GM19239 (cell line): ENCODE results near the gene TP53TG3.
"Not testable (repeated sequence)": the region's sequence is repeated elsewhere in the genome, so short reads cannot be mapped to it uniquely, and the experiment has no call there.

Experiments used
- DNase-seq: peaks from one replicate; pipeline ENCODE4 v3.0.0; 2011; ENCODE audit warnings: low spot score; ENCODE audit not compliant: insufficient read length
- FAIRE-seq: peaks from 2 replicates; lab custom pipeline; 2011; peaks lifted over from hg19 to GRCh38; lab: Jason Lieb, UNC

TP53TG3 gene, protein sequence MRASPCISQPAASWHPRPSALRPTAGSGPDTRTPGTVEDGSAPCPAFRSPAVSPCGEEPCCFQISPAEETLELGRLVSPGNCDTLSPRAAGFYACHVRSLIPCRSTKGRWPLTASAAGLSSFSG

DNA sequence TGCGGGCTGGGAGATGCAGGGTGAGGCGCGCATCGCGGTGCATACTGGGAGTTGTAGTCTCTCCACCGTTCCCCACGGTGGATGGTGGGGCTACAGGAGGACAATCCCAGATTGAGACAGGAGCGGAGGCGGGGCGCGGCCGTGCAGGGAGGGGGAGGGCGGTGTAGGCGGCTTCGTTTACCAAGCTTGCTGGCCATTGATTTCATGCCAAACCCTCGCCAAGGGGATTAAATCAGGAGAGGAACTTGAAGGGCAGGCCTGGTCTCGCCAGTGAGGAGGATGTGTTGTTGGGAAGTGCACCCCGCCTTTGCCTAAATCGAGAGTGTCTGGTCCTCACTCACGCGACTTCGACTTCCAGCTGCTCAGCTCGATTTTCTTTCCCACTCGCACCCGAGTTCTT is at the start of gene TP53TG3:
Gene TP53TG3 (minus strand): TSS at position 101 of the 400 bp plus-strand sequence. CDS start 68 bp downstream, at position 33.
- not testable (repeated sequence) for FAIRE-seq

DNA sequence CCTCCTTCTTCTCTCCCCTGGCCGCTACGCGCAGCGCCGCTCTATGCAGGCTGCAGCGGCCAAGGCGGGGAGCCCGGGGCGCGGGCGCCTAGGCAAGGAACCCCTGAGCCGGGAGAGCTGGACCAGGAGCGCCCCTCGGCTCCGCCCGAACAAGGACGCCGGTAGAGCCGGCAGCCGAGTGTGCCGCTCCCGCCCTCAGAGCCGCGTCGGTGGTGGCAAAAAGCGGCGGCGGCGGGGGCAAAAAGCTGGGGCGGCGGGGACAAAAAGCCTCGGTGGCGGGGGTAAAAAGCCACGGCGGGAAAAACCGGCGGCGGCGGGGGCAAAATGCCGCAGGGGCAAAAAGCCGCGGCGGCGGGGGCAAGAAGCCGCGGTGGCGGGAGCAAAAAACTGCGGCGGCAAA is 25.1 kb downstream of the TP53TG3 start:
- FAIRE-seq, DNase-seq: not testable (repeated sequence)

More for the DNA sequence above, at the start of gene TP53TG3:
- not testable (repeated sequence) for DNase-seq

DNA sequence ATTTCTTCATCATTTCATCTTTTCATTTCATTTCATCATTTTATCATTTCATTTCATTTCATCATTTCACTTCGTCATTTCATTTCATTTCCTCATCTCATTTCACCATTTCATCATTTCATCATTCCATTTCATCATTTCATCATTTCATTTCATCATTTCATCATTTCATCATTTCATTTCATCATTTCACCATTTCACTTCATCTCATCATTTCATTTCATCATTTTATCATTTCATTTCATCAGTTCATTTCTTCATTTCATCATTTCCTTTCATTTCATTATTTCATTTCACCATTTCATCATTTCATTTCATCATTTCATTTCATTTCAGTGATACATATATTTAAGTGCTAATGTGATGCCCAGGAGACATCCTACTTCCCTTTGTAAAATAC is 28.4 kb downstream of the TP53TG3 start:
- not testable (repeated sequence) for FAIRE-seq, DNase-seq

DNA sequence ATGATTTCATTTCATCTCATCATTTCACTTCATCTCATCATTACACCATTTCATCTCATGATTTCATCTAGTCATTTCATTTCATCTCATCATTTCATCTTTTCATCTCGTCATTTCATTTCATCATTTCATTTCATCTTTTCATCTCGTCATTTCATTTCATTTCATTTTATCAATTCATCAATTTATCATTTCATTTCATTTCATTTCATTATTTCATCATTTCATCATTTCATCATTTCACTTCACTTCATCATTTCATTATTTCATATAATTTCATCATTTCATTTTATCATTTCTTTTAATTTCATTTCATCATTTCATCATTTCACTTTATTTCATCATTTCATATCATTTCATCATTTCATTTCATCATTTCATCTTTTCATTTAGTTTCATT is 29.2 kb downstream of the TP53TG3 start:
- FAIRE-seq, DNase-seq: not testable (repeated sequence)

DNA sequence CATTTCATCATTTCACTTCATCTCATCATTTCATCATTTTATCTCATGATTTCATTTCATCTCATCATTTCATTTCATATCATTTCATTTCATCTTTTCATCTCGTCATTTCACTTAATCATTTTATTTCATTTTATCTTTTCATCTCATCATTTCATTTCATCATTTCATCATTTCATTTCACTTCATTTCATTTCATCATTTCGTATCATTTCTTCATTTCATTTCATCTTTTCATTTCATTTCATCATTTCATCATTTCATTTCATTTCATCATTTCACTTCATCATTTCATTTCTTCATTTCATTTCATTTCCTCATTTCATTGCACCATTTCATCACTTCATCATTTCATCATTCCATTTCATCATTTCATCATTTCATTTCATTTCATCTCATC is 29.8 kb downstream of the TP53TG3 start:
- DNase-seq, FAIRE-seq: not testable (repeated sequence)

DNA sequence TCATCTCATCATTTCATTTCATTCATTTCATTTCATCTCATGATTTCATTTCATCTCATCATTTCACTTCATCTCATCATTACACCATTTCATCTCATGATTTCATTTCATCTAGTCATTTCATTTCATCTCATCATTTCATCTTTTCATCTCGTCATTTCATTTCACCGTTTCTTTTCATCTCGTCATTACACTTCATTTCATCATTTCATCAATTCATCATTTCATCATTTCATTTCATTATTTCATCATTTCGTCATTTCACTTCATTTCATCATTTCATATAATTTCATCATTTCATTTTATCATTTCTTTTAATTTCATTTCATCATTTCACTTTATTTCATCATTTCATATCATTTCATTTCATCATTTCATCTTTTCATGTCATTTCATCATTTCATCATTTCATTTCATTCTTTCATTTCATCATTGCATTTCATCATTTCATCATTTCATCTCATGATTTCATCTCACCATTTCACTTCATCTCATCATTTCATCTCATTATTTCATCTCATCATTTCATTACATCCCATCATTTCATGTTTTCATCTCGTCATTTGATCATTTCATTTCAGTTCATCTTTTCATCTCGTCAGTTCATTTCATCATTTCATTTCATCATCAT is 30.6 kb downstream of the TP53TG3 start:
- not testable (repeated sequence) for DNase-seq, FAIRE-seq

DNA sequence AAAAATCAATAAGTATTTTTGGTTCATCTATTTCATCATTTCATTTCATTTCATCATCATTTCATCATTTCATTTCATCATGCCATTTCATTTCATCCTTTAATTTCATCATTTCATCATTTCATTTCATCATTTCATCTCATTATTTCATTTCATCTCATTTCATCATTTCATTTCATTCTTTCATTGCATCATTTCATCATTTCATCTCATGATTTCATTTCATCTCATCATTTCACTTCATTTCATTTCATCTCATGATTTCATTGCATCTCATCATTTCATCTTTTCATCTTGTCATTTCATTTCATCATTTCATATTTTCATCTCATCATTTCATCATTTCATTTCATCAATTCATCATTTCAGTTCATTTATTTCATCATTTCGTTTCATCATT is 31.2 kb downstream of the TP53TG3 start:
- FAIRE-seq, DNase-seq: not testable (repeated sequence)

DNA sequence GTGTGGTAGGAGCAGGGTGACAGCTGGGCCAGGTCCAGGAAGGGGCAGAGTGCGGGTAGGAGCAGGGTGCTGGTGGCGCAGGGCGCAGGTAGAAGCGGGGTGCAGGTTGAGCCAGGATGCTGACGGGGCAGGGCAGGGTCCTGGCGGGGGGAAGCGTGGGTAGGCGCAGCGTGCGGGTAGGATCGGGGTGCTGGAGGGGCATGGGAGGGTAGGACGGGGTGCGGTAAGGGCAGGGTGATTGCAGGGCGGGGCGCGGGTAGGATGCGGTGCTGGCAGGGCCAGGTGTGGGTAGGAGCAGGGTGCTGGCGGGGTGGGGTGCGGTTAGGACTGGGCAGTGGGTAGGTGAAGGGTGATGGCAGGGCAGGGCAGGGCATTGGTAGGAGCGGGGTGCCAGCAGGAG is 38.4 kb downstream of the TP53TG3 start:
- not testable (repeated sequence) for DNase-seq, FAIRE-seq

DNA sequence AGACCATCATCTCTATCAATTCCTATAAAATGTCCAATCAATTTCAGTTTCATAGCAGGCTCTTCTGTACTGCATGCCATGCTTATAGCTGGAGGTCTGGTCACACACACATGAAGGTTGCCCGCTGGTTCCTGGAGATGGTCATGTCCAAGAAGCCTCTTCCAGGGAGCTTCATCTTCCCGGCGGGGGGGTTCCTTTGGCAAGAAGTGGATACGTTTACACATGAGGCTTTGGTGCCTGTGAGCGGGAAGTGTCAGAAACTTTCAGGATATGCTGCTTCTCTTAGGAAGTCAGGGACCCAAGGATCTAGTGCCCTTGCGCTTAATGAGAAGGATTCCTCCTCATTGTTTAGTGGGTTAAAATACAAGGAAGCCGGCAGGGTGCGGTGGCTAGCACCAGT is 43.9 kb downstream of the TP53TG3 start:
- FAIRE-seq, DNase-seq: not testable (repeated sequence)
